CD14-positive monocyte (primary cell): ENCODE results near the gene TALDO1. TPM values are rescaled to one million over a fixed set of nuclear protein-coding genes. Genes with fewer than 3 reads are reported as not detected.

Source experiments
- DNase-seq, 3 donors: peaks; one replicate each; pipeline ENCODE4 v3.0.0-alpha.2; 2011 to 2022
- H2AFZ ChIP-seq: 2 replicates; pipeline ENCODE4 v1.6.0; 2012; ENCODE audit warnings: mild to moderate bottlenecking, low read depth, low read length, inconsistent platforms; ENCODE audit not compliant: insufficient read depth, poor library complexity, severe bottlenecking
- H3K27ac ChIP-seq, 2 donors: 1 replicate in 1 of 2; 2 replicates in 1 of 2; pipeline ENCODE4 v1.5.1; 2012 to 2013; ENCODE audit warnings: low read length in 2 of 2, control low read depth in 1 of 2, inconsistent platforms in 1 of 2, low read depth in 1 of 2, mild to moderate bottlenecking in 1 of 2
- H3K27me3 ChIP-seq, 2 donors: one replicate each; pipeline versions ENCODE4 v1.6.0 to v1.6.1; 2011 to 2013; ENCODE audit warnings: low read length in 2 of 2; ENCODE audit not compliant: control insufficient read depth in 2 of 2, insufficient read depth in 2 of 2
- H3K36me3 ChIP-seq, 2 donors: replicated peaks in 1 of 2; 1 replicate in 1 of 2; 2 replicates in 1 of 2; pipeline versions ENCODE4 v1.5.1 to v1.6.1; 2012 to 2013; ENCODE audit warnings: low read length in 2 of 2, control low read depth in 1 of 2, inconsistent platforms in 1 of 2, mild to moderate bottlenecking in 1 of 2; ENCODE audit not compliant: insufficient read depth in 2 of 2, control insufficient read depth in 1 of 2
- H3K4me1 ChIP-seq, 2 donors: 1 replicate in 1 of 2; 2 replicates in 1 of 2; pipeline versions ENCODE4 v1.5.1 to v1.6.1; 2012 to 2013; ENCODE audit warnings: low read length in 2 of 2, control low read depth in 1 of 2, inconsistent platforms in 1 of 2, mild to moderate bottlenecking in 1 of 2, moderate library complexity in 1 of 2; ENCODE audit not compliant: insufficient read depth in 2 of 2, control insufficient read depth in 1 of 2
- H3K4me2 ChIP-seq: replicated peaks from 2 replicates; pipeline ENCODE3; 2012; ENCODE audit warnings: low read length, moderate library complexity, mild to moderate bottlenecking; ENCODE audit not compliant: poor library complexity, severe bottlenecking; ENCODE audit errors: extremely low read depth
- H3K4me3 ChIP-seq, 3 experiments: fragments of 200-600 bp in 1 of 3; sonication (generic) in 1 of 3; replicated peaks in 1 of 3; 1 replicate in 2 of 3; 2 replicates in 1 of 3; pipeline ENCODE4 v1.5.1; 2011 to 2013; ENCODE audit warnings: low read length in 3 of 3, mild to moderate bottlenecking in 3 of 3, control low read depth in 2 of 3, low read depth in 2 of 3, inconsistent platforms in 1 of 3, moderate library complexity in 1 of 3
- H3K79me2 ChIP-seq: 2 replicates; pipeline ENCODE4 v1.6.0; 2012; ENCODE audit warnings: mild to moderate bottlenecking, control low read depth, inconsistent platforms, low read length, moderate library complexity; ENCODE audit not compliant: insufficient read depth
- H3K9ac ChIP-seq: 2 replicates; pipeline ENCODE4 v1.6.0; 2017; ENCODE audit warnings: low read length, mild to moderate bottlenecking; ENCODE audit not compliant: insufficient read depth, poor library complexity, severe bottlenecking
- H3K9me3 ChIP-seq, 2 donors: replicated peaks in 1 of 2; 1 replicate in 1 of 2; 2 replicates in 1 of 2; pipeline versions ENCODE4 v1.5.1 to v1.6.1; 2012 to 2013; ENCODE audit warnings: low read length in 2 of 2, control low read depth in 1 of 2; ENCODE audit not compliant: control insufficient read depth in 1 of 2, insufficient read depth in 1 of 2
- H4K20me1 ChIP-seq: 2 replicates; pipeline ENCODE4 v1.6.0; 2012; ENCODE audit warnings: mild to moderate bottlenecking, low read length, control low read depth, moderate library complexity; ENCODE audit not compliant: insufficient read depth
- H3K27ac Mint-ChIP-seq, 7 donors: one replicate each; pipeline ENCODE4 v1.8.0; 2020; ENCODE audit warnings: mild to moderate bottlenecking in 7 of 7, mixed read lengths in 7 of 7, moderate library complexity in 6 of 7, inconsistent platforms in 2 of 7
- H3K27me3 Mint-ChIP-seq, 3 donors: one replicate each; pipeline ENCODE4 v1.8.0; 2021 to 2022; ENCODE audit warnings: low read depth in 3 of 3, mild to moderate bottlenecking in 3 of 3, mixed read lengths in 3 of 3, moderate library complexity in 3 of 3, inconsistent platforms in 1 of 3
- H3K36me3 Mint-ChIP-seq, 2 donors: one replicate each; pipeline ENCODE4 v1.8.0; 2020; ENCODE audit warnings: mixed read lengths in 2 of 2, inconsistent platforms in 1 of 2, mild to moderate bottlenecking in 1 of 2
- H3K4me1 Mint-ChIP-seq: one replicate; pipeline ENCODE4 v1.8.0; 2020; ENCODE audit warnings: mild to moderate bottlenecking, mixed read lengths
- H3K4me3 Mint-ChIP-seq, 2 donors: one replicate each; pipeline ENCODE4 v1.8.0; 2020; ENCODE audit warnings: mild to moderate bottlenecking in 2 of 2, mixed read lengths in 2 of 2, moderate library complexity in 1 of 2
- H3K9me3 Mint-ChIP-seq, 7 donors: one replicate each; pipeline ENCODE4 v1.8.0; 2020 to 2022; ENCODE audit warnings: mixed read lengths in 7 of 7, mild to moderate bottlenecking in 6 of 7, moderate library complexity in 6 of 7, inconsistent platforms in 2 of 7
- WGBS: methylation state at CpG from one replicate; pipeline ENCODE4 v1.1.5; 2013; ENCODE audit warnings: missing lambda C conversion rate; ENCODE audit not compliant: insufficient coverage; 5-methylcytosine and 5-hydroxymethylcytosine counted together
- intact Hi-C, 2 donors: fragments of 100-400 bp; cut with micrococcal nuclease; formaldehyde crosslinking; loops; one replicate each; pipeline versions ENCODE4 v1.15.0 to v1.15.1; 2023
- polyA plus RNA-seq, 3 donors: library from polyadenylated mRNA; depleted of rRNA in 1 of 3; unstranded in 2 of 3; stranded (reverse) in 1 of 3; fragments of 300-500 nt in 2 of 3; fragments of >200 nt in 1 of 3; fragmentation: Illumina TruSeq in 2 of 3; gene quantifications; 1 replicate in 2 of 3; 2 replicates in 1 of 3; pipeline ENCODE4 v1.2.3, GENCODE V29; 2012 to 2021
- TF ChIP-seq, protein P1 (sequence below): fragments of 200-600 bp; IDR thresholded peaks from one replicate; pipeline ENCODE4 v1.8.0; 2022; ENCODE audit warnings: antibody characterized with exemption, mild to moderate bottlenecking

Gene TALDO1
- polyA plus RNA-seq, 3 donors = 502 to 1,249 (median 1,224) TPM

DNA sequence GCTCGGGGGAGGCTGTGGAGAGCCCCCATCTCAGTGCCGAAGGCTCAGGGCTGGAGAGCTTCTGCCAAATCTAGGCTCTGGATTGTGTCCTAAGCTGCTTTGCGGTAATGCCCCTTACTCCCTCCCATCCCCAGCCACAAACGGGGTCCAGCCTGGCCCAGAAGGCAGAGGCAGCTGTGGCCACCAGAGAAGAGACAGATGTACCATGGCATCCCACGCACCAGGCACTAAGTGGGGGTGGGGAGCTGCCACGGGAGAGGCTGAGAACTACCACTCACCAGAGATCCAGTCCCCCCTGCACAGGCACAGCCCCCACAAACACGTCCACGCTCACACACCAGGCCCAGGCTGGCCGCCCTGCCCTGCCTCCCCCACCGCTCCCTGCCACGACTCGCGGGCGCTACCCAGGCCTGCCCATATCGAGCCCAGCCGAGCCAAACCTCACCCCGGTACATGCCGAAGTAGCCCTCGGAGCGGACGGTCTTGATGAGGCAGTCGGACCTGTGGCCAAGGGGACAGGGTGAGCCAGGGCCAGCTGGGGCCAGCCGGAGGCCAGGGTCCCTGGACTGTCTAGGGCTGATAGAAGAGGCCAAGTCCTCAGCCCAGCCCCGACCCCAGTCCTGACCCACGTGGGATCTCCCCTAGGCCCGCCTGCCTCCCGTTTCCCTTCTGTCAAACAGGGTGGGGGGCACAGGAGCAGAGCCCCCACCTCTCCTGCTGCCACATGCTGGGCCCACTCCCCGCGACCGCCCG lies 46.9 kb downstream of the TALDO1 start:
- Histone ChIP-seq H3K27me3 (peaks cover 3 to 12% of the 10 kb centered on the region in 2 donors), H3K4me2 (no peak overlapping the region), H3K27ac (no peak overlapping the region), H3K36me3 (peaks cover 5 to 9% of the 10 kb centered on the region in 2 donors), H2AFZ (no peak overlapping the region), H3K4me3 (no peak overlapping the region), H4K20me1 (peaks cover 9% of the 10 kb centered on the region), H3K9ac (no peak overlapping the region), H3K79me2 (peaks cover 15% of the 10 kb centered on the region), H3K4me1 (peaks cover 29 to 33% of the 10 kb centered on the region in 2 donors), H3K9me3 (no peaks in the 10 kb centered on the region)
- H3K4me3 Mint-ChIP-seq = no peak overlapping the region
- intact Hi-C loops = no loop called here
- whole genome bisulfite sequencing = 98% methylated on average over 29 of the region's 31 CpGs
- peaks cover 15 to 17% of the 10 kb centered on the region in 2 donors for H3K36me3 Mint-ChIP-seq
- DNase-seq = no peak
- H3K9me3 Mint-ChIP-seq = no peaks in the 10 kb centered on the region
- no peak overlapping the region for H3K27ac Mint-ChIP-seq
- H3K27me3 Mint-ChIP-seq = peaks cover 7 to 16% (median 14%) of the 10 kb centered on the region in 3 donors
- TF ChIP-seq, protein P1, sequence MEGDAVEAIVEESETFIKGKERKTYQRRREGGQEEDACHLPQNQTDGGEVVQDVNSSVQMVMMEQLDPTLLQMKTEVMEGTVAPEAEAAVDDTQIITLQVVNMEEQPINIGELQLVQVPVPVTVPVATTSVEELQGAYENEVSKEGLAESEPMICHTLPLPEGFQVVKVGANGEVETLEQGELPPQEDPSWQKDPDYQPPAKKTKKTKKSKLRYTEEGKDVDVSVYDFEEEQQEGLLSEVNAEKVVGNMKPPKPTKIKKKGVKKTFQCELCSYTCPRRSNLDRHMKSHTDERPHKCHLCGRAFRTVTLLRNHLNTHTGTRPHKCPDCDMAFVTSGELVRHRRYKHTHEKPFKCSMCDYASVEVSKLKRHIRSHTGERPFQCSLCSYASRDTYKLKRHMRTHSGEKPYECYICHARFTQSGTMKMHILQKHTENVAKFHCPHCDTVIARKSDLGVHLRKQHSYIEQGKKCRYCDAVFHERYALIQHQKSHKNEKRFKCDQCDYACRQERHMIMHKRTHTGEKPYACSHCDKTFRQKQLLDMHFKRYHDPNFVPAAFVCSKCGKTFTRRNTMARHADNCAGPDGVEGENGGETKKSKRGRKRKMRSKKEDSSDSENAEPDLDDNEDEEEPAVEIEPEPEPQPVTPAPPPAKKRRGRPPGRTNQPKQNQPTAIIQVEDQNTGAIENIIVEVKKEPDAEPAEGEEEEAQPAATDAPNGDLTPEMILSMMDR = no peak
- peaks cover 18% of the 10 kb centered on the region for H3K4me1 Mint-ChIP-seq

GRCh38 chr11:794766-795633 lies 47.7 kb downstream of the TALDO1 start:
- Histone ChIP-seq H3K4me2 (peak overlapping the region; percentile 98), H2AFZ (no peak overlapping the region), H3K4me3 (peak overlapping the region in 1 of 3 experiments; percentile 84), H3K9ac (no peak overlapping the region), H4K20me1 (peaks cover 9% of the 10 kb centered on the region), H3K9me3 (no peaks in the 10 kb centered on the region), H3K27me3 (peaks cover 0 to 6% of the 10 kb centered on the region in 2 donors), H3K36me3 (peaks cover 5 to 13% of the 10 kb centered on the region in 2 donors), H3K4me1 (peaks cover 29 to 33% of the 10 kb centered on the region in 2 donors), H3K79me2 (peaks cover 15% of the 10 kb centered on the region), H3K27ac (no peak overlapping the region)
- TF ChIP-seq, protein P1 = no peak
- whole genome bisulfite sequencing = 89% methylated on average over 26 of the region's 38 CpGs
- intact Hi-C loops = loop anchor here in 1 of 2 donors (5.0 kb wide), 1 partner anchor 48 kb away; the partner anchor contains the start of gene TALDO1
- Mint-ChIP-seq H3K4me3 (peak overlapping the region in 1 of 2 donors; percentile 34), H3K9me3 (no peaks in the 10 kb centered on the region), H3K4me1 (peaks cover 18% of the 10 kb centered on the region), H3K36me3 (peaks cover 15 to 20% of the 10 kb centered on the region in 2 donors), H3K27me3 (peaks cover 2 to 9% (median 7%) of the 10 kb centered on the region in 3 donors), H3K27ac (no peak overlapping the region)
- DNase-seq = no peak
